CD14-positive monocyte (primary cell): ENCODE results near the gene DAPK1. TPM values are rescaled to one million over a fixed set of nuclear protein-coding genes. Genes with fewer than 3 reads are reported as not detected.
A peak's percentile ranks its signal among the peaks of the same experiment; 100 is the strongest.

Experiments
- DNase-seq, 3 donors: peaks; one replicate each; pipeline ENCODE4 v3.0.0-alpha.2; 2011 to 2022
- H2AFZ ChIP-seq: 2 replicates; pipeline ENCODE4 v1.6.0; 2012; ENCODE audit warnings: mild to moderate bottlenecking, low read depth, low read length, inconsistent platforms; ENCODE audit not compliant: insufficient read depth, poor library complexity, severe bottlenecking
- H3K27ac ChIP-seq, 2 donors: 1 replicate in 1 of 2; 2 replicates in 1 of 2; pipeline ENCODE4 v1.5.1; 2012 to 2013; ENCODE audit warnings: low read length in 2 of 2, control low read depth in 1 of 2, inconsistent platforms in 1 of 2, low read depth in 1 of 2, mild to moderate bottlenecking in 1 of 2
- H3K27me3 ChIP-seq, 2 donors: one replicate each; pipeline versions ENCODE4 v1.6.0 to v1.6.1; 2011 to 2013; ENCODE audit warnings: low read length in 2 of 2; ENCODE audit not compliant: control insufficient read depth in 2 of 2, insufficient read depth in 2 of 2
- H3K36me3 ChIP-seq, 2 donors: replicated peaks in 1 of 2; 1 replicate in 1 of 2; 2 replicates in 1 of 2; pipeline versions ENCODE4 v1.5.1 to v1.6.1; 2012 to 2013; ENCODE audit warnings: low read length in 2 of 2, control low read depth in 1 of 2, inconsistent platforms in 1 of 2, mild to moderate bottlenecking in 1 of 2; ENCODE audit not compliant: insufficient read depth in 2 of 2, control insufficient read depth in 1 of 2
- H3K4me1 ChIP-seq, 2 donors: 1 replicate in 1 of 2; 2 replicates in 1 of 2; pipeline versions ENCODE4 v1.5.1 to v1.6.1; 2012 to 2013; ENCODE audit warnings: low read length in 2 of 2, control low read depth in 1 of 2, inconsistent platforms in 1 of 2, mild to moderate bottlenecking in 1 of 2, moderate library complexity in 1 of 2; ENCODE audit not compliant: insufficient read depth in 2 of 2, control insufficient read depth in 1 of 2
- H3K4me2 ChIP-seq: replicated peaks from 2 replicates; pipeline ENCODE3; 2012; ENCODE audit warnings: low read length, moderate library complexity, mild to moderate bottlenecking; ENCODE audit not compliant: poor library complexity, severe bottlenecking; ENCODE audit errors: extremely low read depth
- H3K4me3 ChIP-seq, 3 experiments: fragments of 200-600 bp in 1 of 3; sonication (generic) in 1 of 3; replicated peaks in 1 of 3; 1 replicate in 2 of 3; 2 replicates in 1 of 3; pipeline ENCODE4 v1.5.1; 2011 to 2013; ENCODE audit warnings: low read length in 3 of 3, mild to moderate bottlenecking in 3 of 3, control low read depth in 2 of 3, low read depth in 2 of 3, inconsistent platforms in 1 of 3, moderate library complexity in 1 of 3
- H3K79me2 ChIP-seq: 2 replicates; pipeline ENCODE4 v1.6.0; 2012; ENCODE audit warnings: mild to moderate bottlenecking, control low read depth, inconsistent platforms, low read length, moderate library complexity; ENCODE audit not compliant: insufficient read depth
- H3K9ac ChIP-seq: 2 replicates; pipeline ENCODE4 v1.6.0; 2017; ENCODE audit warnings: low read length, mild to moderate bottlenecking; ENCODE audit not compliant: insufficient read depth, poor library complexity, severe bottlenecking
- H3K9me3 ChIP-seq, 2 donors: replicated peaks in 1 of 2; 1 replicate in 1 of 2; 2 replicates in 1 of 2; pipeline versions ENCODE4 v1.5.1 to v1.6.1; 2012 to 2013; ENCODE audit warnings: low read length in 2 of 2, control low read depth in 1 of 2; ENCODE audit not compliant: control insufficient read depth in 1 of 2, insufficient read depth in 1 of 2
- H4K20me1 ChIP-seq: 2 replicates; pipeline ENCODE4 v1.6.0; 2012; ENCODE audit warnings: mild to moderate bottlenecking, low read length, control low read depth, moderate library complexity; ENCODE audit not compliant: insufficient read depth
- H3K27ac Mint-ChIP-seq, 7 donors: one replicate each; pipeline ENCODE4 v1.8.0; 2020; ENCODE audit warnings: mild to moderate bottlenecking in 7 of 7, mixed read lengths in 7 of 7, moderate library complexity in 6 of 7, inconsistent platforms in 2 of 7
- H3K27me3 Mint-ChIP-seq, 3 donors: one replicate each; pipeline ENCODE4 v1.8.0; 2021 to 2022; ENCODE audit warnings: low read depth in 3 of 3, mild to moderate bottlenecking in 3 of 3, mixed read lengths in 3 of 3, moderate library complexity in 3 of 3, inconsistent platforms in 1 of 3
- H3K36me3 Mint-ChIP-seq, 2 donors: one replicate each; pipeline ENCODE4 v1.8.0; 2020; ENCODE audit warnings: mixed read lengths in 2 of 2, inconsistent platforms in 1 of 2, mild to moderate bottlenecking in 1 of 2
- H3K4me1 Mint-ChIP-seq: one replicate; pipeline ENCODE4 v1.8.0; 2020; ENCODE audit warnings: mild to moderate bottlenecking, mixed read lengths
- H3K4me3 Mint-ChIP-seq, 2 donors: one replicate each; pipeline ENCODE4 v1.8.0; 2020; ENCODE audit warnings: mild to moderate bottlenecking in 2 of 2, mixed read lengths in 2 of 2, moderate library complexity in 1 of 2
- H3K9me3 Mint-ChIP-seq, 7 donors: one replicate each; pipeline ENCODE4 v1.8.0; 2020 to 2022; ENCODE audit warnings: mixed read lengths in 7 of 7, mild to moderate bottlenecking in 6 of 7, moderate library complexity in 6 of 7, inconsistent platforms in 2 of 7
- CTCF ChIP-seq: fragments of 200-600 bp; IDR thresholded peaks from one replicate; pipeline ENCODE4 v1.8.0; 2022; ENCODE audit warnings: antibody characterized with exemption, mild to moderate bottlenecking
- WGBS: methylation state at CpG from one replicate; pipeline ENCODE4 v1.1.5; 2013; ENCODE audit warnings: missing lambda C conversion rate; ENCODE audit not compliant: insufficient coverage; 5-methylcytosine and 5-hydroxymethylcytosine counted together
- intact Hi-C, 2 donors: fragments of 100-400 bp; cut with micrococcal nuclease; formaldehyde crosslinking; loops; one replicate each; pipeline versions ENCODE4 v1.15.0 to v1.15.1; 2023
- polyA plus RNA-seq, 3 donors: library from polyadenylated mRNA; depleted of rRNA in 1 of 3; unstranded in 2 of 3; stranded (reverse) in 1 of 3; fragments of 300-500 nt in 2 of 3; fragments of >200 nt in 1 of 3; fragmentation: Illumina TruSeq in 2 of 3; gene quantifications; 1 replicate in 2 of 3; 2 replicates in 1 of 3; pipeline ENCODE4 v1.2.3, GENCODE V29; 2012 to 2021

The DAPK1 gene
- polyA plus RNA-seq, 3 donors = 24.1 to 102 (median 44.4) TPM

- Histone ChIP-seq H3K4me2 (no peak overlapping the region), H3K4me1 (peaks cover 0 to 4% of the 10 kb centered on the region in 2 donors), H3K9me3 (peaks cover 0 to 3% of the 10 kb centered on the region in 2 donors), H4K20me1 (peaks cover 61% of the 10 kb centered on the region), H3K36me3 (peaks cover 57 to 94% of the 10 kb centered on the region in 2 donors), H3K9ac (no peak overlapping the region), H3K27me3 (no peaks in the 10 kb centered on the region), H3K79me2 (no peaks in the 10 kb centered on the region), H3K4me3 (no peak overlapping the region), H2AFZ (no peak overlapping the region), H3K27ac (no peak overlapping the region)
- Mint-ChIP-seq H3K36me3 (peaks cover 89 to 98% of the 10 kb centered on the region in 2 donors), H3K27ac (peak overlapping the region in 3 of 7 donors; percentile 2 to 27 (median 15)), H3K4me1 (peaks cover 11% of the 10 kb centered on the region), H3K27me3 (no peaks in the 10 kb centered on the region), H3K4me3 (no peak overlapping the region), H3K9me3 (peaks cover 0 to 10% (median 3%) of the 10 kb centered on the region in 7 donors)
- WGBS = no CpG with 5 or more reads among the region's 1 CpG
- intact Hi-C loops = no loop called here
- no peak for TF ChIP-seq CTCF
- DNase-seq = no peak
Observed at GRCh38 chr9:87695523-87695922, 197.9 kb downstream of the DAPK1 start.

GRCh38 chr9:87696641-87697040 is 199.0 kb downstream of the DAPK1 start:
- Mint-ChIP-seq H3K27ac (peak overlapping the region in 1 of 7 donors; percentile 42), H3K27me3 (no peaks in the 10 kb centered on the region), H3K4me1 (peaks cover 11% of the 10 kb centered on the region), H3K4me3 (no peak overlapping the region), H3K9me3 (peaks cover 0 to 10% (median 3%) of the 10 kb centered on the region in 7 donors), H3K36me3 (peaks cover 84 to 98% of the 10 kb centered on the region in 2 donors)
- no peak for DNase-seq
- Histone ChIP-seq H3K36me3 (peaks cover 59 to 93% of the 10 kb centered on the region in 2 donors), H2AFZ (no peak overlapping the region), H3K9ac (no peak overlapping the region), H3K27ac (no peak overlapping the region), H3K27me3 (no peaks in the 10 kb centered on the region), H3K9me3 (peaks cover 0 to 3% of the 10 kb centered on the region in 2 donors), H3K79me2 (no peaks in the 10 kb centered on the region), H3K4me1 (peaks cover 0 to 4% of the 10 kb centered on the region in 2 donors), H3K4me2 (no peak overlapping the region), H4K20me1 (peaks cover 51% of the 10 kb centered on the region), H3K4me3 (no peak overlapping the region)
- WGBS = 88% methylated on average over 4 of the region's 7 CpGs
- intact Hi-C loops = no loop called here
- TF ChIP-seq CTCF = no peak
